Measurements from ENCODE around the gene CHD6.

Gene CHD6

DNA sequence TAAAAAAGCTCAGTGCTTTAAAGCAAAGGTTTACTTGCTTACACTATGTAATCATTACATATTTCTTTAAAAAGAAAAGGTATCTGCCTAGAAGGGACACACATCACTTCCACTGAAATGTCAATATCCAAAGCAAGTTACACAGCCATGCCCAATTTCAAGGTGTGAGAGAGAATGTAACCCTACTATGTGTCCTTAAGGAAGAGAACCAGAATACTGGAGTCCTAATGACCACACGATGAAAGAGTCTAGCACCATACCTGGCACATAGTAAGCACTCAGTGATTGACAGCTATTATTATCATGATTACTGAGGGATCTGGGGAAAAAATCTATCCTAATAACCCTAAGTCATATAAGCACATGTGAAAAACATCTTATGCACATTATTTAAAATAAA lies 10.4 kb downstream of the CHD6 start:
- H3K4me1 ChIP-seq (ENCODE audit: insufficient read depth, low read length) = no peaks in the 10 kb centered on the region; the same call in 1 of the 2 replicates
- H3K27me3 ChIP-seq (ENCODE audit: insufficient read depth, low read length) = no peaks in the 10 kb centered on the region
- no peak overlapping the region for H3K9ac ChIP-seq (ENCODE audit: low read depth, low read length)
- no peak overlapping the region for H3K27ac ChIP-seq (ENCODE audit: low read depth, low read length)
- H3K36me3 ChIP-seq (ENCODE audit: insufficient read depth, low read length) = no peaks in the 10 kb centered on the region
- WGBS = no CpG with 5 or more reads among the region's 1 CpG
- H3K4me3 ChIP-seq (ENCODE audit: low read length) = no peak overlapping the region
- no peaks in the 10 kb centered on the region for H3K9me3 ChIP-seq (ENCODE audit: insufficient read depth, low read depth, low read length)

DNA sequence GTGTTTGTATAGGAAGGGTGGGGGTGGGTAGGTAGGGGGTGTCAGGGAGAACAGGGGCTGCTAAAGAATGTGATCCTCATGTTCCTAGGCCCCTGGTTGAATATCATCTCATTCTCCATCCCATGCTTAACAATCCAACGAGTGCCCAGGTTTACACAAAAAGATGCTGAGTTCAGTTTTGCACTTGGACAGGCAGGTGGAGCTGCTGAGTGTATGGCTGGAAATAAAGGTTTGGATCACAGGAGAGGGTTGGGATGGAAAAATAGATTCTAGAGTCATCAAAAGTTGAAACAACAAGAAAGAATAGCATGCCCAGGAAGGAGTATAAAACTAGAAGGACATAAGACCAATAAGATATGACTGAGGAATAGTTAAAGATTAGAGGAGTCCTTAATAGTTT lies 14.2 kb downstream of the CHD6 start:
- WGBS = 96% methylated on average over 1 of the region's 1 CpG
- H3K36me3 ChIP-seq (ENCODE audit: insufficient read depth, low read length) = 0 out of 2 replicates have a peak, but pooled peaks cover 4% of the 10 kb centered on the region
- H3K4me1 ChIP-seq (ENCODE audit: insufficient read depth, low read length) = no peaks in the 10 kb centered on the region; the same call in 1 of the 2 replicates
- no peak overlapping the region for H3K4me3 ChIP-seq (ENCODE audit: low read length)
- no peaks in the 10 kb centered on the region for H3K27me3 ChIP-seq (ENCODE audit: insufficient read depth, low read length)
- no peak overlapping the region for H3K9ac ChIP-seq (ENCODE audit: low read depth, low read length)
- peaks cover 33% of the 10 kb centered on the region for H3K9me3 ChIP-seq (ENCODE audit: insufficient read depth, low read depth, low read length)
- no peak overlapping the region for H3K27ac ChIP-seq (ENCODE audit: low read depth, low read length)

DNA sequence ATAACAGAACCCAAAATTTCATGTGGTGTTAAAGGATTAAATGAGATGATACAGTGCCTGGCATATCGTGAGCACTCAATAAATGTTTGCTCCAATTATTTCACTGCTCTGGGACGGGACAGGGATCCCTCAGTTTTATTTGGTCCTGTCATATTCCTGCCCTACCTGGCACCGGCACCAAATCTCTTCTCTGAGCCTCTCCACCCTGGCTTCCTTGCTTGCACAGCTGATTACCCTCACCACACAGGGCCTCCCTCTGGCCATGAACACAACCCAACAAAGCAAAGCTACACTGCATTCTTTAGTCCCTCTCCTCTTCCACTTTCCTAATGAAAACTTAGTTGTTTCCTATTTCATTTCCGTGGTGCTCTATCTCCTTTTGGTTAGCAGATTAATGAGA lies 16.4 kb downstream of the CHD6 start:
- Histone ChIP-seq H3K36me3 (ENCODE audit: insufficient read depth, low read length) (0 out of 2 replicates have a peak, but pooled peaks cover 4% of the 10 kb centered on the region), H3K9me3 (ENCODE audit: insufficient read depth, low read depth, low read length) (peaks cover 43% of the 10 kb centered on the region), H3K9ac (ENCODE audit: low read depth, low read length) (no peak overlapping the region), H3K4me3 (ENCODE audit: low read length) (no peak overlapping the region), H3K27me3 (ENCODE audit: insufficient read depth, low read length) (no peaks in the 10 kb centered on the region), H3K4me1 (ENCODE audit: insufficient read depth, low read length) (no peaks in the 10 kb centered on the region), H3K27ac (ENCODE audit: low read depth, low read length) (no peak overlapping the region)
- WGBS = 96% methylated on average over 4 of the region's 4 CpGs

DNA sequence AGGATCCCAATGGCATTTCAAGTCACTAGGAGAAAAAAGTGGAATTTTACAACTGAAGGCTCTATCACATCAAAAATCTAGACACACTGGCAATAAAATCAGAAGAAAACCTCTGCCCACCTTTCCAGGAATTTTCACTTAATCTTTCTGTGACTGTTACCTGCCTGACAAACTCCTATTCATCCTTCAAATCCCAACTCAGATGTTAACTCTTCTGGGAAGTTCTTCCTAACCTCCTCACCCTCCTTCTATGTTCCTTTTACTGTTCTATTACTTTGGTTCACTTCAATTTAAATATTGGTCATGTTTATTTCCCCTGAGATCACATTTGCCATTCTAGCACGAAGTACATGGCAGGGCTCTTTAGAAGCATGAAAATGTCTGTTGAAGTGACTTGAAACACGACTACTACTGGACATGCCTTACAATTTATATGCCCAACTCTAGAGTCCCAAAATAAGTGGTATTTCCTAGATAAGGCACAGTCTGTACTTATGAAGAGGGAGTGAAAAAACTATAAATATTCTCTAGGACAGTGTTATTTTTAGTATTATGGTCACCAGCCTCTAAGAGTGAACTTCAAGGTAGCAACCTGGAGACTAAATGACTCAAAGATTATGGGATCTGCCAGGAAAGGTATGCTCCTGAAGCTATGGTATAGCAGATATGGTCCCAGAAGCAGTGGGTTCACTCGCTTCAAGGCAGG lies 17.1 kb downstream of the CHD6 start:
- 94% methylated on average over 2 of the region's 3 CpGs for WGBS
- Histone ChIP-seq H3K4me1 (ENCODE audit: insufficient read depth, low read length) (no peaks in the 10 kb centered on the region), H3K27ac (ENCODE audit: low read depth, low read length) (no peak overlapping the region), H3K4me3 (ENCODE audit: low read length) (no peak overlapping the region), H3K36me3 (ENCODE audit: insufficient read depth, low read length) (0 out of 2 replicates have a peak, but pooled peaks cover 4% of the 10 kb centered on the region), H3K9me3 (ENCODE audit: insufficient read depth, low read depth, low read length) (peaks cover 50% of the 10 kb centered on the region), H3K27me3 (ENCODE audit: insufficient read depth, low read length) (no peaks in the 10 kb centered on the region), H3K9ac (ENCODE audit: low read depth, low read length) (no peak overlapping the region)

DNA sequence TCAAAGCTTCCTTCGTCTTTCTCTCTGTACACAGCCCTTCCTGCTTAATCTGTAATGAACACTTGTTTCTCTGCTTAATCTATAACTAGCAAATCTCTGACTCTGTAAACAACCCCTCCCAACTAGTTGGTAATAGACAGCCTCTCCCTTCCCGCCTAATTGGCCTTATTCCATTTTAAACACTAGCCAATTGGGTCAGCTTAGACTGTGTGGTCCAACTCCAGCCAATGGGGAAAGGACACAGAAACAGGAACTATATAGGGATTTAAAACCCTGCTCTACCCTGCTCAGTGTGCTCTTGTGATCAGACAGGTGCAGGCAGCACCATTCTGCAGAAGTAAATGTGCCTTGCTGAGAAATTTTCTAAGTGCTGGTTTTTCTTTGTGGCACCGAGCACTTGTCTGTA lies 18.5 kb downstream of the CHD6 start:
- H3K4me1 ChIP-seq (ENCODE audit: insufficient read depth, low read length) = no peaks in the 10 kb centered on the region
- no peak overlapping the region for H3K9ac ChIP-seq (ENCODE audit: low read depth, low read length)
- no peak overlapping the region for H3K4me3 ChIP-seq (ENCODE audit: low read length)
- no peaks in the 10 kb centered on the region for H3K27me3 ChIP-seq (ENCODE audit: insufficient read depth, low read length)
- H3K36me3 ChIP-seq (ENCODE audit: insufficient read depth, low read length) = peaks cover 11% of the 10 kb centered on the region
- peaks cover 63% of the 10 kb centered on the region for H3K9me3 ChIP-seq (ENCODE audit: insufficient read depth, low read depth, low read length)
- 99% methylated on average over 3 of the region's 3 CpGs for WGBS
- no peak overlapping the region for H3K27ac ChIP-seq (ENCODE audit: low read depth, low read length)

DNA sequence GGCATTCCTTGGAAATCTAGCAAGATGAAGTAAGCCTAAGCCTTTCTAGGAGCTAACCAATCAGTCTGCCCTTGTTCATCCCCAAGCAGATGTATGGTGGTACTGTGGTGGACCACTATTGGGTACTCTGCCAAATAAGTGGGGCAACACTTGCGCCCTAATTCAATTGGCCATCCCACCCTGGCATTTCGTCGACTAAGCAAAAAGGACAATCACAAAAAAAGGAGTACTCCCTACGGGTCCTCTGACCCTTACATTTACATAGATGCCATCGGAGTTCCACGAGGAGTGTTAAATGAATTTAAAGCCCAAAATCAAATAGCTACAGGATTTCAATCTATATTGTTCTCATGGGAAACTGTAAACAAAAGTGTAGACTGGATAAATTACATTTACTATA lies 19.5 kb downstream of the CHD6 start:
- WGBS = 99% methylated on average over 6 of the region's 6 CpGs
- H3K4me1 ChIP-seq (ENCODE audit: insufficient read depth, low read length) = no peaks in the 10 kb centered on the region
- no peaks in the 10 kb centered on the region for H3K27me3 ChIP-seq (ENCODE audit: insufficient read depth, low read length)
- H3K36me3 ChIP-seq (ENCODE audit: insufficient read depth, low read length) = peaks cover 15% of the 10 kb centered on the region
- H3K9me3 ChIP-seq (ENCODE audit: insufficient read depth, low read depth, low read length) = peaks cover 72% of the 10 kb centered on the region
- H3K9ac ChIP-seq (ENCODE audit: low read depth, low read length) = no peak overlapping the region
- no peak overlapping the region for H3K27ac ChIP-seq (ENCODE audit: low read depth, low read length)
- no peak overlapping the region for H3K4me3 ChIP-seq (ENCODE audit: low read length)

DNA sequence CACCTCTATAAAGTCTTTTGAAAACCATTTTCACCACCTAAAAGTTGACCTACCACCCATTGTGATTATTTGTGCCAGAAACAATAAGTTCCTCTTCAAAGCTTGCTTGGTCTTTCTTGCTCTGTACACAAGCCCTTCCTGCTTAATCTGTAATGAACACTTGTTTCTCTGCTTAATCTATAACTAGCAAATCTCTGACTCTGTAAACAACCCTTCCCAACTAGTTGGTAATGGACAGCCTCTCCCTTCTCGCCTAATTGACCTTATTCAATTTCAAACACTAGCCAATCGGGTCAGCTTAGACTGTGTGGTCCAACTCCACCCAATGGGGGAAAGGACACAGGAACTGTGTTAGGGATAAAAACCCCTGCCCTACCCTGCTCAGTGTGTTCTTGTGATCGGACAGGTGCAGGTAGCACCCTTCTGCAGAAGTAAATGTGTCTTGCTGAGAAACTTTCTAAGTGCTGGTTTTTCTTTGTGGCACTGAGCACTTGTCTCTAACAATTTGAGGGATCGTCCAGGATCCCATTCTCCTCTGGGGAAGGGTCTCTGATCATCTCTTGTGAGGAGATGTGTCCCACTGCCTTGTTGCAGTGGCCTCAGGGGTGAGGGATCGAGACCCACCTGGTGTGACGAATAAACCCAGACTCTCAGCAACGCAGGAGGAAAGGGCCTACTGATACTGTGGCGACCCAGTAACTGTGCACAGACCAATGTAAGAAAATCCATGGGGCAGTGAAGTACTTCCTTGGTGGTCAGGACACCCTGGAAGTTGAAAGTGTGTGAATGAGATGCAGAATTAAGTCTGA lies 23.5 kb downstream of the CHD6 start:
- Histone ChIP-seq H3K9me3 (ENCODE audit: insufficient read depth, low read depth, low read length) (peaks cover 47% of the 10 kb centered on the region), H3K4me1 (ENCODE audit: insufficient read depth, low read length) (no peaks in the 10 kb centered on the region)
- whole genome bisulfite sequencing = 94% methylated on average over 8 of the region's 8 CpGs

DNA sequence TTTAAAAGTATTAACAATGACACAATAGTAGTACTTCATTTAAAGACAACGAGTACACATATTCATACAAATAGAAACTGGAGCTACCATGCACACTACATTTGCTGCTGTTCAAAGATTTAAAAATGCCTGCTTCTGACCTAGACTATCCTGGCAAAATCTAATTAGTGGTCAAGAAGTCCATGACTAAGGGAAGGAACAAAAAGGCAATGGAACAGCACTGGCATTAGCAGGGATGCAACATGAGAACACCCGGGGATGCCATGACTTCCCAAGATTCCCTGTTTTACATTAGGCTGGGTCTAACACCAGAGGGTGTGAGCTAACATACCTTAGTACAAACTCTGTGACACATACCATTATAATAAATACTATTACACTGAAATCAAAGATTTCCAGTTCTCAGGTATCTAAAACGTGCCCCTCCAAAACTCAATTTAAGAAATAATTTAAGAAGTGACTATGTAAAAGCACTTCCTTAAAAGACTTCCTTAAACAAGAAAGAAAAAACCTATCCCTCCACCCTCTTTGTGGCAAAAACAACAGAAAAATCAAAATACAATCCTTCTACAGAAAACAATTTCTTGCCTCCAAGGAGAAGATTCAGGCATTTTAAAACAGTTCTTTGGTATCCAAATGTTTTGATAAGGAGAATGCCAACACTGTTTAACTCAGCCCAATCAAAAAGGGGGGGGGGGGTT lies 25.5 kb downstream of the CHD6 start:
- Histone ChIP-seq H3K4me3 (ENCODE audit: low read length) (no peak overlapping the region), H3K27ac (ENCODE audit: low read depth, low read length) (no peak overlapping the region), H3K36me3 (ENCODE audit: insufficient read depth, low read length) (peaks cover 11% of the 10 kb centered on the region), H3K27me3 (ENCODE audit: insufficient read depth, low read length) (no peaks in the 10 kb centered on the region), H3K9ac (ENCODE audit: low read depth, low read length) (no peak overlapping the region), H3K9me3 (ENCODE audit: insufficient read depth, low read depth, low read length) (peaks cover 36% of the 10 kb centered on the region), H3K4me1 (ENCODE audit: insufficient read depth, low read length) (no peaks in the 10 kb centered on the region)
- 93% methylated on average over 3 of the region's 3 CpGs for WGBS

More for the DNA sequence above, 23.5 kb downstream of the CHD6 start:
- H3K9ac ChIP-seq (ENCODE audit: low read depth, low read length) = no peak overlapping the region
- no peak overlapping the region for H3K27ac ChIP-seq (ENCODE audit: low read depth, low read length)
- H3K27me3 ChIP-seq (ENCODE audit: insufficient read depth, low read length) = no peaks in the 10 kb centered on the region
- peaks cover 11% of the 10 kb centered on the region for H3K36me3 ChIP-seq (ENCODE audit: insufficient read depth, low read length)
- no peak overlapping the region for H3K4me3 ChIP-seq (ENCODE audit: low read length)

DNA sequence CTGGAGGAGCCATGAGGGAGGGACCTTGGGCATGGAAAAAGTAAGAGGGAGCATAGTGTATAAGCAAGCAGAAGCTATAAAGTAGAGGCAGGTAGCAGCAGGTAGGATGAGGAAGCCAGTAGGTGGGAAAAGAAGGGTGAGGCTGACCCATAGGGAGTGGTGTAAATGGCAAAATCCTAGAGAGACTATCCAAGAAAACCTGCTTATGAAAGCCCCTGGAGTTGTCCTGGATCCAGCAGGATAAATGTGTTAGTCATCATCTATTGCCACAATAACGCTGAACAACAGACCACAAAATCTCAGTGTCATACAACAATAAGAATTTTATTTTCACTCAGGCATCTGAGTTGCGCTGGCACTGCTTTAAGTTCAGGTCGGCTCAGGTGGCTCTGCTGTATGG lies 30.2 kb downstream of the CHD6 start:
- H3K9ac ChIP-seq (ENCODE audit: low read depth, low read length) = no peak overlapping the region
- peaks cover 16% of the 10 kb centered on the region; the same call in 1 of the 2 replicates for H3K9me3 ChIP-seq (ENCODE audit: insufficient read depth, low read depth, low read length)

DNA sequence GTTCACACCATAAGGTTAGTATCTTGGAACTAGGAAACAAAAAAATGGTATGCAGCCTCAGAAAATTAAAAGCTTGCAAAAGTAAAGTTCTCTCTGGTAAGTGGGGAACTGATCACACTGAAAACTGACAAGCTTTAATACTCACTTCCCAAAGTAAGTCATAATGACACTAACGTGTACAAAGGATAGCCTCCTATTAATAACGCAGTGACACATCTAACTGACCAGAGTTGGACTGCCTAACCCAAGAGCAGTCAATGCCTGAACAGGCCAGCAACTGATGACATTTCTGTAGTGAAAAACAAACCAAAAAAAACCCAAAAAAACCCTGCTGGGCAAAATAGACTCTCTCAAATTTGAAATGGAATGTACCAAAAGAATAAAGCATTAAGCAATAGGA lies 30.7 kb downstream of the CHD6 start:
- Histone ChIP-seq H3K4me1 (ENCODE audit: insufficient read depth, low read length) (no peaks in the 10 kb centered on the region), H3K27me3 (ENCODE audit: insufficient read depth, low read length) (no peaks in the 10 kb centered on the region)
- 95% methylated on average over 2 of the region's 2 CpGs for WGBS

More for the DNA sequence above, 30.2 kb downstream of the CHD6 start:
- no peaks in the 10 kb centered on the region for H3K4me1 ChIP-seq (ENCODE audit: insufficient read depth, low read length)
- H3K4me3 ChIP-seq (ENCODE audit: low read length) = no peak overlapping the region
- peaks cover 13% of the 10 kb centered on the region; the same call in 1 of the 2 replicates for H3K36me3 ChIP-seq (ENCODE audit: insufficient read depth, low read length)
- H3K27me3 ChIP-seq (ENCODE audit: insufficient read depth, low read length) = no peaks in the 10 kb centered on the region
- H3K27ac ChIP-seq (ENCODE audit: low read depth, low read length) = no peak overlapping the region
- WGBS = 97% methylated on average over 3 of the region's 3 CpGs

DNA sequence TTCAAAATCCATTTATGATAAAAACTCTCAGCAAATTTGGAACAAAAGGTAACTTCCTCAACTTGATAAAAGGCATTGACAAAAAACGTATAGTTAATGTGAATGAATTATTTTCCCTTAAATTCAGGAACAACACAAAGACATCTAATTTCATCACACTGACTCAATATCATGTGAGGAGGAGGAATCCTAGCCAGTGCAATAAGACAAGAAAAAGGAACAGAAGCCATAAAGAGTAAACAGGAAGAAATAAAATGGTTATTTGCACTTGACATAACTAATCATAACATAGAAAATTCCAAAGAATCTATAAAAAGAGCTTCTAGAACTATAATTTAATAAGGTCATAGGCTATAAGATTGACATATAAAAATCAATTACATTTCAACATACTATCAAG lies 31.4 kb downstream of the CHD6 start:
- Histone ChIP-seq H3K9ac (ENCODE audit: low read depth, low read length) (no peak overlapping the region), H3K27ac (ENCODE audit: low read depth, low read length) (no peak overlapping the region), H3K9me3 (ENCODE audit: insufficient read depth, low read depth, low read length) (peaks cover 16% of the 10 kb centered on the region; the same call in 1 of the 2 replicates), H3K4me1 (ENCODE audit: insufficient read depth, low read length) (no peaks in the 10 kb centered on the region), H3K4me3 (ENCODE audit: low read length) (no peak overlapping the region), H3K27me3 (ENCODE audit: insufficient read depth, low read length) (no peaks in the 10 kb centered on the region), H3K36me3 (ENCODE audit: insufficient read depth, low read length) (peaks cover 13% of the 10 kb centered on the region; the same call in 1 of the 2 replicates)
- WGBS = no CpG with 5 or more reads among the region's 1 CpG

More for the DNA sequence above, 30.7 kb downstream of the CHD6 start:
- Histone ChIP-seq H3K9me3 (ENCODE audit: insufficient read depth, low read depth, low read length) (peaks cover 16% of the 10 kb centered on the region; the same call in 1 of the 2 replicates), H3K27ac (ENCODE audit: low read depth, low read length) (no peak overlapping the region), H3K9ac (ENCODE audit: low read depth, low read length) (no peak overlapping the region), H3K4me3 (ENCODE audit: low read length) (no peak overlapping the region), H3K36me3 (ENCODE audit: insufficient read depth, low read length) (peaks cover 13% of the 10 kb centered on the region; the same call in 1 of the 2 replicates)
